GM23338 (cell line): Measurements from ENCODE around the gene BTRC. TPM values are rescaled to one million over a fixed set of nuclear protein-coding genes. Genes with fewer than 3 reads are reported as not detected.

Source experiments
- ATAC-seq: fragments of 200-7000 bp; cut with Tn5 transposase; 3 replicates; pipeline ENCODE4 v1.9.1; 2020
- DNase-seq: peaks from one replicate; pipeline ENCODE4 v3.0.0-alpha.2; 2015; ENCODE audit warnings: low spot score
- H2AFZ ChIP-seq: fragments of 200-600 bp; sonication (generic); 2 replicates; pipeline ENCODE4 v1.8.0; 2016; ENCODE audit warnings: antibody characterized with exemption, mild to moderate bottlenecking, moderate library complexity
- H3F3A ChIP-seq: fragments of 200-600 bp; sonication (generic); replicated peaks from 2 replicates; pipeline ENCODE4 v1.8.0; 2017; ENCODE audit warnings: antibody characterized with exemption, mixed run types, low read depth
- H3K27ac ChIP-seq: fragments of 200-600 bp; sonication (generic); 2 replicates; pipeline ENCODE4 v1.6.1; 2016; ENCODE audit warnings: low read depth
- H3K27me3 ChIP-seq: fragments of 200-600 bp; sonication (generic); 2 replicates; pipeline ENCODE4 v1.8.0; 2016; ENCODE audit warnings: mild to moderate bottlenecking, mixed run types, moderate library complexity; ENCODE audit not compliant: insufficient read depth
- H3K36me3 ChIP-seq: fragments of 200-600 bp; sonication (generic); 2 replicates; pipeline ENCODE4 v1.8.0; 2016; ENCODE audit warnings: mild to moderate bottlenecking; ENCODE audit not compliant: insufficient read depth
- H3K4me1 ChIP-seq: fragments of 200-600 bp; sonication (generic); 2 replicates; pipeline ENCODE4 v1.8.0; 2016; ENCODE audit warnings: mild to moderate bottlenecking, moderate library complexity; ENCODE audit not compliant: insufficient read depth
- H3K4me2 ChIP-seq: fragments of 200-600 bp; sonication (generic); 2 replicates; pipeline ENCODE4 v1.7.1; 2017; ENCODE audit warnings: mixed run types
- H3K4me3 ChIP-seq: fragments of 200-600 bp; sonication (generic); 2 replicates; pipeline ENCODE4 v1.6.1; 2016; ENCODE audit warnings: mixed run types
- H3K79me2 ChIP-seq: fragments of 200-600 bp; sonication (generic); replicated peaks from 2 replicates; pipeline ENCODE4 v1.8.0; 2017; ENCODE audit warnings: mild to moderate bottlenecking; ENCODE audit not compliant: insufficient read depth
- H3K9me2 ChIP-seq: fragments of 200-600 bp; sonication (generic); 2 replicates; pipeline ENCODE4 v1.8.0; 2017; ENCODE audit not compliant: insufficient read depth
- H4K20me1 ChIP-seq: fragments of 200-600 bp; sonication (generic); replicated peaks from 2 replicates; pipeline ENCODE4 v1.8.0; 2017; ENCODE audit warnings: mild to moderate bottlenecking; ENCODE audit not compliant: insufficient read depth
- H3K27ac Mint-ChIP-seq: 2 replicates; pipeline ENCODE4 v1.8.0; 2020; ENCODE audit warnings: inconsistent platforms, mild to moderate bottlenecking, moderate library complexity, mixed read lengths
- H3K27me3 Mint-ChIP-seq: 3 replicates; pipeline ENCODE4 v1.8.0; 2022; ENCODE audit warnings: low read depth, mild to moderate bottlenecking, moderate library complexity, mixed read lengths, inconsistent platforms; ENCODE audit not compliant: insufficient read depth, poor library complexity
- H3K36me3 Mint-ChIP-seq: 3 replicates; pipeline ENCODE4 v1.8.0; 2021; ENCODE audit warnings: low read depth, mild to moderate bottlenecking, inconsistent platforms, moderate library complexity, mixed read lengths
- H3K4me1 Mint-ChIP-seq: 3 replicates; pipeline ENCODE4 v1.8.0; 2020; ENCODE audit warnings: mild to moderate bottlenecking, inconsistent platforms, mixed read lengths
- H3K4me3 Mint-ChIP-seq: 3 replicates; pipeline ENCODE4 v1.8.0; 2021; ENCODE audit warnings: moderate library complexity, mild to moderate bottlenecking, inconsistent platforms, mixed read lengths
- H3K9me3 Mint-ChIP-seq: 3 replicates; pipeline ENCODE4 v1.8.0; 2020; ENCODE audit warnings: moderate library complexity, mild to moderate bottlenecking, inconsistent platforms, mixed read lengths
- EZH2phosphoT487 ChIP-seq: fragments of 200-600 bp; sonication (generic); IDR thresholded peaks from one replicate; pipeline ENCODE4 v1.8.1; 2018; ENCODE audit warnings: antibody characterized with exemption; ENCODE audit not compliant: unreplicated experiment
- JUNB ChIP-seq: IDR thresholded peaks from one replicate; pipeline ENCODE4 v1.6.1; 2016; ENCODE audit warnings: antibody characterized with exemption; ENCODE audit not compliant: unreplicated experiment
- POLR2AphosphoS5 ChIP-seq: IDR thresholded peaks from 2 replicates; pipeline ENCODE4 v1.6.1; 2016; ENCODE audit warnings: antibody characterized with exemption, low read depth
- STAT1 ChIP-seq: IDR thresholded peaks from one replicate; pipeline ENCODE4 v1.6.1; 2016; ENCODE audit warnings: antibody characterized with exemption; ENCODE audit not compliant: unreplicated experiment
- ZNF114 ChIP-seq: fragments of 250-450 bp; sonication (Bioruptor Pico); IDR thresholded peaks from 2 replicates; pipeline ENCODE4 v1.5.0; 2020; ENCODE audit warnings: mild to moderate bottlenecking, moderate library complexity
- ZNF331 ChIP-seq: fragments of 250-450 bp; sonication (Bioruptor Pico); IDR thresholded peaks from 2 replicates; pipeline ENCODE4 v1.5.0; 2020; ENCODE audit warnings: low read depth, mild to moderate bottlenecking, moderate library complexity
- polyA plus RNA-seq: library from polyadenylated mRNA; unstranded; fragments of >200 nt; fragmentation: Nextera tagmentation; extraction: Ambion mirVana; gene quantifications from 2 replicates; pipeline ENCODE4 v1.2.1, GENCODE V29; 2016
- total RNA-seq: library from RNA; depleted of rRNA; stranded (reverse); fragments of >200 nt; shearing (Covaris generic); gene quantifications from 2 replicates; pipeline ENCODE4 v1.2.3, GENCODE V29; 2014
- TF ChIP-seq, protein P1 (sequence below): IDR thresholded peaks from 2 replicates; pipeline ENCODE4 v1.6.1; 2016; ENCODE audit warnings: antibody characterized with exemption
- TF ChIP-seq, protein P2 (sequence below): IDR thresholded peaks from one replicate; pipeline ENCODE4 v1.6.1; 2018; ENCODE audit warnings: antibody characterized with exemption; ENCODE audit not compliant: unreplicated experiment
- TF ChIP-seq, protein P3 (sequence below), 2 experiments: fragments of 200-600 bp in 1 of 2; sonication (generic) in 1 of 2; conservative IDR thresholded peaks; 2 replicates each; pipeline versions ENCODE4 v1.5.1 to v1.6.1; 2016 to 2017; ENCODE audit warnings: antibody characterized with exemption in 2 of 2, low read depth in 2 of 2, mild to moderate bottlenecking in 2 of 2, moderate library complexity in 1 of 2
- TF ChIP-seq, protein P4 (sequence below): fragments of 250-450 bp; sonication (Bioruptor Pico); IDR thresholded peaks from 2 replicates; pipeline ENCODE4 v1.5.0; 2020; ENCODE audit warnings: mild to moderate bottlenecking, moderate library complexity

BTRC gene
- total and polyA plus RNA-seq, 2 experiments from 2014 or later, result 10.0 to 17.5 TPM

DNA sequence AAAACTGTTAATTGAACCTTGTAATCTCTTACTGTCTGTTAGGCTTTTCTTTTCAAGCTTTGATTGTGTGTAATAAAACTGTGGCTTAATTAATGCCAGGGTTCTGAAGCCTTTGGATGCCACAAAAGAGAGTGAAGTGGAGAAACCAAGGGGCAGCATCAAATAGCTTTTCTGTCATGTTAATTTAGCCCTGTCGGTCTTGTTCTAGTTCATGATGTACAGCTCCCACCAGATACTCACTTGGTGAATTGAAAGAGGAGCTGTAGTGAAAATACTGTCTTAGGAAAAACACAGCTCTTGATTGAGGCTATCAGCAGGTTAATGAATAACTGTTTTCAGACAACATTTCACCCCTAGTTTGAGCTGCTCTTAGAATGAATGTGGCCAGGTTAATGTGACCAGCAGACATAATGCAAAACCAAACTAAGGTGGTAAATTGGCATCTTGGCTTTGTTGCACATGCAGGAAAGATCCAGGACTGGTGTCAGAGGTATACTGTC, 139.9 kb downstream of the BTRC start (continued):
- TF ChIP-seq, protein P1, sequence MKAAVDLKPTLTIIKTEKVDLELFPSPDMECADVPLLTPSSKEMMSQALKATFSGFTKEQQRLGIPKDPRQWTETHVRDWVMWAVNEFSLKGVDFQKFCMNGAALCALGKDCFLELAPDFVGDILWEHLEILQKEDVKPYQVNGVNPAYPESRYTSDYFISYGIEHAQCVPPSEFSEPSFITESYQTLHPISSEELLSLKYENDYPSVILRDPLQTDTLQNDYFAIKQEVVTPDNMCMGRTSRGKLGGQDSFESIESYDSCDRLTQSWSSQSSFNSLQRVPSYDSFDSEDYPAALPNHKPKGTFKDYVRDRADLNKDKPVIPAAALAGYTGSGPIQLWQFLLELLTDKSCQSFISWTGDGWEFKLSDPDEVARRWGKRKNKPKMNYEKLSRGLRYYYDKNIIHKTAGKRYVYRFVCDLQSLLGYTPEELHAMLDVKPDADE, result no peak
- TF ChIP-seq ZNF331 (CRISPR knock-in tag) (no peak), JUNB (no peak), EZH2phosphoT487 (no peak), STAT1 (no peak), POLR2AphosphoS5 (no peak)
- TF ChIP-seq, protein P2, sequence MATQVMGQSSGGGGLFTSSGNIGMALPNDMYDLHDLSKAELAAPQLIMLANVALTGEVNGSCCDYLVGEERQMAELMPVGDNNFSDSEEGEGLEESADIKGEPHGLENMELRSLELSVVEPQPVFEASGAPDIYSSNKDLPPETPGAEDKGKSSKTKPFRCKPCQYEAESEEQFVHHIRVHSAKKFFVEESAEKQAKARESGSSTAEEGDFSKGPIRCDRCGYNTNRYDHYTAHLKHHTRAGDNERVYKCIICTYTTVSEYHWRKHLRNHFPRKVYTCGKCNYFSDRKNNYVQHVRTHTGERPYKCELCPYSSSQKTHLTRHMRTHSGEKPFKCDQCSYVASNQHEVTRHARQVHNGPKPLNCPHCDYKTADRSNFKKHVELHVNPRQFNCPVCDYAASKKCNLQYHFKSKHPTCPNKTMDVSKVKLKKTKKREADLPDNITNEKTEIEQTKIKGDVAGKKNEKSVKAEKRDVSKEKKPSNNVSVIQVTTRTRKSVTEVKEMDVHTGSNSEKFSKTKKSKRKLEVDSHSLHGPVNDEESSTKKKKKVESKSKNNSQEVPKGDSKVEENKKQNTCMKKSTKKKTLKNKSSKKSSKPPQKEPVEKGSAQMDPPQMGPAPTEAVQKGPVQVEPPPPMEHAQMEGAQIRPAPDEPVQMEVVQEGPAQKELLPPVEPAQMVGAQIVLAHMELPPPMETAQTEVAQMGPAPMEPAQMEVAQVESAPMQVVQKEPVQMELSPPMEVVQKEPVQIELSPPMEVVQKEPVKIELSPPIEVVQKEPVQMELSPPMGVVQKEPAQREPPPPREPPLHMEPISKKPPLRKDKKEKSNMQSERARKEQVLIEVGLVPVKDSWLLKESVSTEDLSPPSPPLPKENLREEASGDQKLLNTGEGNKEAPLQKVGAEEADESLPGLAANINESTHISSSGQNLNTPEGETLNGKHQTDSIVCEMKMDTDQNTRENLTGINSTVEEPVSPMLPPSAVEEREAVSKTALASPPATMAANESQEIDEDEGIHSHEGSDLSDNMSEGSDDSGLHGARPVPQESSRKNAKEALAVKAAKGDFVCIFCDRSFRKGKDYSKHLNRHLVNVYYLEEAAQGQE, result no peak

DNA sequence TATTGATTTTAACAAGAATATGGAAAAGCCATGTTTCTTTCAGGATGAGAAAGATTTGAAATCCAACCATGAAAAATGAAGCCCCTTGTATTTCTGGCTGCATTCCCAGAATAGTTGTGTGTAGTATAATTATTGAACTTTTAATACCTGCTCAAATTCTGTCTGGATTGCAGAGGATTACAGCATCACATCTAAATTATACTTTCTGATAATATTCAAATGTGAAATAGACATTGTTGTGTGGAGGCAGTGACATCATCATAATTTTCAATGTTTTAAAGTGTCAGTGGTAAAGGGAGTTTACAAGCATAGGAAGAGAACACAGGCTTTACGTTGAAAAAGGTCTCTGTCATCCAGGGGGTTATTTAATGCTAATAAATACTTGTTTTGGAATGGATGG, 140.7 kb downstream of the BTRC start:
- no peak overlapping the region for H3K4me3 Mint-ChIP-seq
- Histone ChIP-seq H2AFZ (no peak overlapping the region), H3K27me3 (no peaks in the 10 kb centered on the region), H4K20me1 (no peaks in the 10 kb centered on the region), H3K27ac (no peak overlapping the region), H3K4me1 (peaks cover 19% of the 10 kb centered on the region), H3K79me2 (no peaks in the 10 kb centered on the region), H3K36me3 (no peaks in the 10 kb centered on the region), H3K4me2 (no peak overlapping the region), H3K4me3 (no peak overlapping the region), H3F3A (no peaks in the 10 kb centered on the region), H3K9me2 (no peaks in the 10 kb centered on the region)
- H3K27ac Mint-ChIP-seq, result no peak overlapping the region
- DNase-seq (no peak), ATAC-seq (no peak)
- no peaks in the 10 kb centered on the region for H3K9me3 Mint-ChIP-seq
- TF ChIP-seq, protein P3, sequence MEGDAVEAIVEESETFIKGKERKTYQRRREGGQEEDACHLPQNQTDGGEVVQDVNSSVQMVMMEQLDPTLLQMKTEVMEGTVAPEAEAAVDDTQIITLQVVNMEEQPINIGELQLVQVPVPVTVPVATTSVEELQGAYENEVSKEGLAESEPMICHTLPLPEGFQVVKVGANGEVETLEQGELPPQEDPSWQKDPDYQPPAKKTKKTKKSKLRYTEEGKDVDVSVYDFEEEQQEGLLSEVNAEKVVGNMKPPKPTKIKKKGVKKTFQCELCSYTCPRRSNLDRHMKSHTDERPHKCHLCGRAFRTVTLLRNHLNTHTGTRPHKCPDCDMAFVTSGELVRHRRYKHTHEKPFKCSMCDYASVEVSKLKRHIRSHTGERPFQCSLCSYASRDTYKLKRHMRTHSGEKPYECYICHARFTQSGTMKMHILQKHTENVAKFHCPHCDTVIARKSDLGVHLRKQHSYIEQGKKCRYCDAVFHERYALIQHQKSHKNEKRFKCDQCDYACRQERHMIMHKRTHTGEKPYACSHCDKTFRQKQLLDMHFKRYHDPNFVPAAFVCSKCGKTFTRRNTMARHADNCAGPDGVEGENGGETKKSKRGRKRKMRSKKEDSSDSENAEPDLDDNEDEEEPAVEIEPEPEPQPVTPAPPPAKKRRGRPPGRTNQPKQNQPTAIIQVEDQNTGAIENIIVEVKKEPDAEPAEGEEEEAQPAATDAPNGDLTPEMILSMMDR (conservative IDR thresholded peaks at IDR 0.05; ENCODE audit: low read depth in 2 of 2), result no peak
- TF ChIP-seq, protein P4, sequence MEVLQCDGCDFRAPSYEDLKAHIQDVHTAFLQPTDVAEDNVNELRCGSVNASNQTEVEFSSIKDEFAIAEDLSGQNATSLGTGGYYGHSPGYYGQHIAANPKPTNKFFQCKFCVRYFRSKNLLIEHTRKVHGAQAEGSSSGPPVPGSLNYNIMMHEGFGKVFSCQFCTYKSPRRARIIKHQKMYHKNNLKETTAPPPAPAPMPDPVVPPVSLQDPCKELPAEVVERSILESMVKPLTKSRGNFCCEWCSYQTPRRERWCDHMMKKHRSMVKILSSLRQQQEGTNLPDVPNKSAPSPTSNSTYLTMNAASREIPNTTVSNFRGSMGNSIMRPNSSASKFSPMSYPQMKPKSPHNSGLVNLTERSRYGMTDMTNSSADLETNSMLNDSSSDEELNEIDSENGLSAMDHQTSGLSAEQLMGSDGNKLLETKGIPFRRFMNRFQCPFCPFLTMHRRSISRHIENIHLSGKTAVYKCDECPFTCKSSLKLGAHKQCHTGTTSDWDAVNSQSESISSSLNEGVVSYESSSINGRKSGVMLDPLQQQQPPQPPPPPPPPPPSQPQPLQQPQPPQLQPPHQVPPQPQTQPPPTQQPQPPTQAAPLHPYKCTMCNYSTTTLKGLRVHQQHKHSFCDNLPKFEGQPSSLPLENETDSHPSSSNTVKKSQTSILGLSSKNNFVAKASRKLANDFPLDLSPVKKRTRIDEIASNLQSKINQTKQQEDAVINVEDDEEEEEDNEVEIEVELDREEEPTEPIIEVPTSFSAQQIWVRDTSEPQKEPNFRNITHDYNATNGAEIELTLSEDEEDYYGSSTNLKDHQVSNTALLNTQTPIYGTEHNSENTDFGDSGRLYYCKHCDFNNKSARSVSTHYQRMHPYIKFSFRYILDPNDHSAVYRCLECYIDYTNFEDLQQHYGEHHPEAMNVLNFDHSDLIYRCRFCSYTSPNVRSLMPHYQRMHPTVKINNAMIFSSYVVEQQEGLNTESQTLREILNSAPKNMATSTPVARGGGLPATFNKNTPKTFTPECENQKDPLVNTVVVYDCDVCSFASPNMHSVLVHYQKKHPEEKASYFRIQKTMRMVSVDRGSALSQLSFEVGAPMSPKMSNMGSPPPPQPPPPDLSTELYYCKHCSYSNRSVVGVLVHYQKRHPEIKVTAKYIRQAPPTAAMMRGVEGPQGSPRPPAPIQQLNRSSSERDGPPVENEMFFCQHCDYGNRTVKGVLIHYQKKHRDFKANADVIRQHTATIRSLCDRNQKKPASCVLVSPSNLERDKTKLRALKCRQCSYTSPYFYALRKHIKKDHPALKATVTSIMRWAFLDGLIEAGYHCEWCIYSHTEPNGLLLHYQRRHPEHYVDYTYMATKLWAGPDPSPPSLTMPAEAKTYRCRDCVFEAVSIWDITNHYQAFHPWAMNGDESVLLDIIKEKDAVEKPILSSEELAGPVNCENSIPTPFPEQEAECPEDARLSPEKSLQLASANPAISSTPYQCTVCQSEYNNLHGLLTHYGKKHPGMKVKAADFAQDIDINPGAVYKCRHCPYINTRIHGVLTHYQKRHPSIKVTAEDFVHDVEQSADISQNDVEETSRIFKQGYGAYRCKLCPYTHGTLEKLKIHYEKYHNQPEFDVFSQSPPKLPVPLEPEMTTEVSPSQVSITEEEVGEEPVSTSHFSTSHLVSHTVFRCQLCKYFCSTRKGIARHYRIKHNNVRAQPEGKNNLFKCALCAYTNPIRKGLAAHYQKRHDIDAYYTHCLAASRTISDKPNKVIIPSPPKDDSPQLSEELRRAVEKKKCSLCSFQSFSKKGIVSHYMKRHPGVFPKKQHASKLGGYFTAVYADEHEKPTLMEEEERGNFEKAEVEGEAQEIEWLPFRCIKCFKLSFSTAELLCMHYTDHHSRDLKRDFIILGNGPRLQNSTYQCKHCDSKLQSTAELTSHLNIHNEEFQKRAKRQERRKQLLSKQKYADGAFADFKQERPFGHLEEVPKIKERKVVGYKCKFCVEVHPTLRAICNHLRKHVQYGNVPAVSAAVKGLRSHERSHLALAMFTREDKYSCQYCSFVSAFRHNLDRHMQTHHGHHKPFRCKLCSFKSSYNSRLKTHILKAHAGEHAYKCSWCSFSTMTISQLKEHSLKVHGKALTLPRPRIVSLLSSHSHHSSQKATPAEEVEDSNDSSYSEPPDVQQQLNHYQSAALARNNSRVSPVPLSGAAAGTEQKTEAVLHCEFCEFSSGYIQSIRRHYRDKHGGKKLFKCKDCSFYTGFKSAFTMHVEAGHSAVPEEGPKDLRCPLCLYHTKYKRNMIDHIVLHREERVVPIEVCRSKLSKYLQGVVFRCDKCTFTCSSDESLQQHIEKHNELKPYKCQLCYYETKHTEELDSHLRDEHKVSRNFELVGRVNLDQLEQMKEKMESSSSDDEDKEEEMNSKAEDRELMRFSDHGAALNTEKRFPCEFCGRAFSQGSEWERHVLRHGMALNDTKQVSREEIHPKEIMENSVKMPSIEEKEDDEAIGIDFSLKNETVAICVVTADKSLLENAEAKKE, result no peak
- TF ChIP-seq POLR2AphosphoS5 (no peak), ZNF114 (CRISPR knock-in tag) (no peak)
- TF ChIP-seq, protein P1, result no peak
- peaks cover 2% of the 10 kb centered on the region for H3K27me3 Mint-ChIP-seq
- H3K36me3 Mint-ChIP-seq, result no peaks in the 10 kb centered on the region
- H3K4me1 Mint-ChIP-seq, result peaks cover 33% of the 10 kb centered on the region
